ACHN (cell line): ENCODE measurements around the gene PPIA.
"Not testable (repeated sequence)": the region's sequence is repeated elsewhere in the genome, so short reads cannot be mapped to it uniquely, and the experiment has no call there.

ENCODE experiments used
- DNase-seq: peaks from one replicate; pipeline ENCODE4 v3.0.0-alpha.2; 2015
- in situ Hi-C: cut with HindIII; loops from 2 replicates; pipeline ENCODE4 v1.10.0; 2017; ENCODE audit warnings: low sequenced_read_pairs, low pct_ligation_motif_present, low pct_unique_long_range_greater_than_20kb

The PPIA gene

GRCh38 chr7:44805950-44806349 is 9.5 kb downstream of the PPIA start:
- no peak for DNase-seq

DNA sequence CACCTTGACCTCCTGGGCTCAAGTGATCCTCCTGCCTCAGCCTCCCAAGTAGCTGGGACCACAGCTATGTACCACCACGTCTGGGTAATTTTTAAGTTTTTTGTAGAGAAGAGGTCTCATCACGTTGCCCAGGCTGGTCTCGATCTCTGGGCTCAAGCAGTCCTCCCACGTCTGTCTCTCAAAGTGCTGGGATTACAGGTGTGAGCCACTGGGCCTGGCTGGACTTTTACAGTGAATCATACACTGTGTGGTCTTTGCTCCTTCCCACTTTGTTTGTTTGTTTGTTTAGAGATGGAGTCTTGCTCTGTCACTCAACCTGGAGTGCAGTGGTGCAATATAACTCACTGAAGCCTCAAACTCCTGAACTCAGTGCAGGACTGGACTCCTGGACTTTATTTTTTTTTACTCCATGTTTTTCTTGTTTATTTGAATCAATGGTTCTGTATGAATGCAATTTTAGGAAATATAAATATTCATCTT is 12.5 kb downstream of the PPIA start:
- in situ Hi-C loops = no loop called here
- no peak for DNase-seq

More at GRCh38 chr7:44805950-44806349, 9.5 kb downstream of the PPIA start:
- in situ Hi-C loops = no loop called here

GRCh38 chr7:44811093-44811492 is 14.6 kb downstream of the PPIA start:
- in situ Hi-C loops = no loop called here
- peak; percentile 27 for DNase-seq

DNA sequence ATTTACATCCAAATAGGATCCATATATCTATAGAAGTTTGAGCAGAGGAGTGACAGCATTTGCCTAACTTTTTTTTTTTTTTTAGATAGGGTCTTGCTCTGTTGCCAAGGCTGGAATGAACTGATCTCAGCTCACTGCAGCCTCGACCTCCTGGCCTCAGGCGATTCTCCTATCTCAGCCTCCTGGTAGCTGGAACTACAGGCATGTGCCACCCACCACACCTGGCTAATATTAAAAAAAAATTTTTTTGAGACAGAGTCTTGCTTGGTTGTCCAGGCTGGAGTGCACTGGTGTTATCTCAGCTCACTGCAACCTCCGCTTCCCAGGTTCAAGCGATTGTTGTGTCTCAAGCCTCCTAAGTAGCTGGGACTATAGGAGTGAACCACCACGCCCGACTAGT is 15.1 kb downstream of the PPIA start:
- no peak for DNase-seq
- in situ Hi-C loops = no loop called here

DNA sequence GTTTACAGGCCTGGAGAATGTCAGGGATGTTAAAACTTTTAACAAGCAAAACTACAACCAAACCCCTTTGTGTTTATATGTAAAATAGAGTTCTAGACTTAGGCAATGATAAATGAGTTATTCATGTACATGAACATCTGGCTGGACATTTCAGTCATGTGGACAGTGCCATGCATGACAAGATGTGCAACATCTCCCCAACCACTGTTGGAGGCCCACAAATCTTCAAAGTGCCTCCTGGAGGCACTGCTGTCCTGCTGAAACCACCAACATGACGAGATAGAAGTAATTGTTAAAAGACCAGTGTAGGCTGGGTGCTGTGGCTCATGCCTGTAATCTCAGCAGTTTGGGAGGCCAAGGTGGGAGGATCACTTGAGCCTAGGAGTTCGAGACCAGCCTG is 18.4 kb downstream of the PPIA start:
- in situ Hi-C loops = no loop called here
- no peak for DNase-seq

- in situ Hi-C loops = no loop called here
- DNase-seq = no peak
Measured at GRCh38 chr7:44819292-44819691, 22.8 kb downstream of the PPIA start.

DNA sequence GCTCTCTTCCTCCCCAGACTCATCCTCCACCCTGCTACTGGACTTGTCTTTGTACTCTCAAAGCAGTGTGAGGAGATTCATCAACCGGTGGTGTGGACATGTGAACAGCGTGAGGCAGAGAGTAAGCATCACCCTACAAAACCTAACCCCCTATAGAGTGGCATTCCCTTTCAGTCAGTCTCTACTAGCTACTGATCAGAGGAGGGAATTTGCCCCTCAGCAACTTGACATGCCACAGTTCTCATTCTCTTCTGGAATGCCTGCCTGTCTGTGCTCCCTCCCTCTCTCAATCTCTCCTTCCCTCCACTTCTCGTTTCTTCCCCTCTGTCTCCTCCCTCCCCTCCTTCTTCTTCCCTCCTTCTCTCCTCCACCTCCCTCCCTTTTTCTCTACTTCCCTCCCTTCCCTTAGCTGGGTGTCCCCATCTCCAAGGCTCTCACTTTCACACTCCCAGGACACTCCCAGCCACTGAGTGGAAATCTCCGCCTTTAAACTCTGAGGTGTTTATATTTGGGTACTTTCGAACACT is 26.8 kb downstream of the PPIA start:
- DNase-seq = no peak
- in situ Hi-C loops = no loop called here

DNA sequence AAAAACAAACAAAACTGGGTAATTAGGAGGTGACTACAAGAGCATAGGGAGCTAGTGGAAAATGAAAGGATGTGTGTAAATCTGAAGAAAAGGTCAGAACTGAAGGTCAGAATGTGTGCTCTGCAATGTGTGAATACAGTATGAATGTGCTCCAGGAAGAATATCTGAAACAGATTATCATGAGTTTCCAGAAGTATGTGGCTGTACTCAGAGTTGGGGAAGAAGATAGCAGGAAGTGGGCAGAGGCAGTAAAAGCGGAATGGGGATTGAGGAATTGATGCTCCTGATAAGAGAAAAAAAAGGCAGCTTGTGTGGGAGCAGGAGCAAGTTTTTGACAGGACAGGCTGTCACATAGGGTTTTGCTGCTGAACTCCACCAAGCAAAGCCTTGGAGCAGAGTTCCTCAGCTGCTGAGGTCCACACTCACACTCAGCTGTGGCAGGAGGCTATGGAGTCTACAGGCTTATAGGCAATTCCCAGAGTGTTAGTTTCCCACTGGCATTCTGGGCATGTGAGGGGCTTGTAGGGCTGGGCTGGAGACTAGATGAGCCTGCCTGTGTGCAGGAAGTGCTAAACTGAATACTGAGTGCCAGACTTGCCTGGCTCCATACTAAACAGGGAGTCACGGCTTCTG is 28.5 kb downstream of the PPIA start:
- in situ Hi-C loops = loop anchor here (25.0 kb wide), 1 partner anchor 238 kb away; the partner anchor contains the start of gene TMED4
- DNase-seq = no peak

GRCh38 chr7:44827567-44827966 is 31.1 kb downstream of the PPIA start:
- DNase-seq = no peak
- in situ Hi-C loops = loop anchor here (25.0 kb wide), 1 partner anchor 240 kb away; the partner anchor contains the start of gene TMED4

DNA sequence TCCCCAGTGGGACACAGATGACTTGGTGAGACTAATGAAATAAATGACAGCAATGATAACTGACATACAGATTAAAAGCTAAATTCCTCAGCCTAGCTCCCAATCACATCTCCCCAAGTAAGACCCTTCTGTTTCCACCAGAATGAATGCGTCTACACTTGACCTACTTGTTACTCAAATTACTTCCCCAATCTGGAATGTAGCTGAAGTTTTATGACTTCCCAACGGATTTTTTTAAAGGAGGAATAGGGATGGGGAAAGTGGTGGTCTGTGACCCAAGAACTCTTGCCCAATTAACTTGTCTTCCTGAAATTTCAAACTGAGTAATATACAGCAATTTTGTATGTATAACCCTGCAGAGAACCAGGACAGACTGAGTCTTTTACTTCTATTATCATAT is 42.3 kb downstream of the PPIA start:
- in situ Hi-C loops = loop anchor here (25.0 kb wide), 1 partner anchor 251 kb away; the partner anchor contains the start of gene TMED4

GRCh38 chr7:44842675-44843074 is 46.2 kb downstream of the PPIA start:
- in situ Hi-C loops = loop anchor here (25.0 kb wide), 1 partner anchor 255 kb away; the partner anchor contains the start of gene TMED4
- not testable (repeated sequence) for DNase-seq

More for the DNA sequence above, 42.3 kb downstream of the PPIA start:
- no peak for DNase-seq

- DNase-seq = not testable (repeated sequence)
- in situ Hi-C loops = loop anchor here (25.0 kb wide), 1 partner anchor 256 kb away; the partner anchor contains the start of gene TMED4
Measured at GRCh38 chr7:44843440-44843839, 47.0 kb downstream of the PPIA start.

- no peak for DNase-seq
- in situ Hi-C loops = loop anchor here (25.0 kb wide), 1 partner anchor 258 kb away; the partner anchor contains the start of gene TMED4
Measured at GRCh38 chr7:44845451-44845850, 49.0 kb downstream of the PPIA start.

DNA sequence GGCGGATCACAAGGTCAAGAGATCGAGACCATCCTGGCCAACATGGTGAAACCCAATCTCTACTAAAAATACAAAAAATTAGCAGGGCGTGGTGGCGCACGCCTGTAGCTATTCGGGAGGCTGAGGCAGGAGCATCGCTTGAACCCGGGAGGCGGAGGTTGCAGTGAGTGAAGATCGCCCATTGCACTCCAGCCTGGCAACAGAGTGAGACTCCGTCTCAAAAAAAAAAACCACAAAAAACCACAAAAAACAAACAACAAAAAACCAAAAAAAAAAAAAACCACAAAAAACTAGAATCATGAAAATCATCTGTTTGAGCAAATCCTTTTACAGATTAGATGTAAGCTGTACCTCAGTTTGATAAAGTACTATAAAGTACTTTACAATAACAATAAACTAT is 49.9 kb downstream of the PPIA start:
- in situ Hi-C loops = loop anchor here (25.0 kb wide), 1 partner anchor 259 kb away; the partner anchor contains the start of gene TMED4
- DNase-seq = not testable (repeated sequence)

DNA sequence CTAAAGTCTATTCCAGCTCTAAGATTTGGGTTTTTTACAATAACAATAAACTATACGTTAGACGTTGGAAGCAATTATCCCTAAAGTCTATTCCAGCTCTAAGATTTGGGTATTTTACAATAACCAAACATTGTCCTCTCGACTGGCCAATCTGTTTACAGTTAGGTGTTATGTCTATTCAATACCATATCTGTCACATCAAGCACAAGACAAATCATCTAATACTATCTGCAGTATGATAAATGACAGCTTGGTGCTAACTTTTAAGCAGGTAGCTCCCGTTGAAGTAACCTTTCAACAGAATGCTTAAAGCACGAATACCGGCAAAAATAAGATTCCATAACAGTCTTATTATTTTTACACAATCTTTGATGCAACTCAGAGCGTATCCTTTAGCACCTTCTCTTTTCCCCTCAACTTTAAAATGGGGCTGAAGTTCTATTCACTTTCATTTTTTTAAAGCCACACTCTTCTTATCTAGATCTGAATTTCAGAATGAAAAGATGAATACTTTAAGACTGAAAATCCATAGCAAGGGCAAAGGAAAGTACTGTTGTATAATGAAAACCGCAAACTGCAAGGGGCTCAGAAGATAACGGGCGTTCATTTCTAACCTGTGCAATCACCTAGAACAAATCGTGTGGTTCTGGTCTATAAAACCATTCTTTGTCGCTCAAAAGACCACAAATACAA is 50.5 kb downstream of the PPIA start:
- no peak for DNase-seq
- in situ Hi-C loops = loop anchor here (25.0 kb wide), 1 partner anchor 260 kb away; the partner anchor contains the start of gene TMED4

DNA sequence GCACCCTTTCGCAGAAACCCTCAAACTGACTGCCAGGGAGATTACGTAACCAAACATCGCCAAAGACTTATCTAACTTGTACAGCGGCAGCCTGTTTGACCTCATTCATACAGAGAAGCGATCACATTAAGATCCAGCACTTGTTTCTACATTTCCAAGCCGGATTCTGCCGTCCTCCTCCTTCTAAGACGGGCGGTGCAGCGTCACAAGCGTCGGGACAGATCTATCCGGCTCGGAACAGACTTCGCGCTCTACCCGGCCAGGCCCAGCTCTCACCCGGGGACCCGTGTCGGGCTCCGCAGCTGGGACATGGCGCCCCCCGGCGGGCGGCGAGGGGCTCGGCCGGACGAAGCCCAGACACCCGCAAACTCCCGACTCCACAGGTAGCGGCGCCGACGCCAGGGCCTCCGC is 51.0 kb downstream of the PPIA start:
- peak; percentile 90 for DNase-seq
- in situ Hi-C loops = loop anchor here (25.0 kb wide), 1 partner anchor 260 kb away; the partner anchor contains the start of gene TMED4

- in situ Hi-C loops = loop anchor here (25.0 kb wide), 1 partner anchor 261 kb away; the partner anchor contains the start of gene TMED4
- peak; percentile 100 for DNase-seq
Measured at GRCh38 chr7:44847920-44848634, 51.6 kb downstream of the PPIA start, which contains the start of gene H2AZ2. TSS of gene H2AZ2 (minus strand) at chr7:44848087. CDS start at chr7:44847971, 116 bp downstream.

- in situ Hi-C loops = loop anchor here (25.0 kb wide), 1 partner anchor 262 kb away; the partner anchor contains the start of gene TMED4
- no peak for DNase-seq
Measured at GRCh38 chr7:44849259-44849884, 52.9 kb downstream of the PPIA start.
